Osteocyte (in vitro differentiated cells): Measurements from ENCODE around the gene QRFP. TPM values are rescaled to one million over a fixed set of nuclear protein-coding genes. Genes with fewer than 3 reads are reported as not detected.

Experiments
- DNase-seq: peaks from one replicate; pipeline ENCODE4 v3.0.0; 2021; ENCODE audit warnings: mixed read lengths; ENCODE audit not compliant: unreplicated experiment; ENCODE audit errors: extremely low spot score
- H3K27ac Mint-ChIP-seq: one replicate; pipeline ENCODE4 v1.8.0; 2021; ENCODE audit warnings: mild to moderate bottlenecking, mixed read lengths; ENCODE audit not compliant: unreplicated experiment
- H3K27me3 Mint-ChIP-seq: one replicate; pipeline ENCODE4 v1.8.0; 2021; ENCODE audit warnings: mixed read lengths; ENCODE audit not compliant: unreplicated experiment
- H3K36me3 Mint-ChIP-seq: one replicate; pipeline ENCODE4 v1.8.0; 2021; ENCODE audit warnings: mixed read lengths; ENCODE audit not compliant: unreplicated experiment
- H3K4me1 Mint-ChIP-seq: one replicate; pipeline ENCODE4 v1.8.0; 2021; ENCODE audit warnings: mixed read lengths; ENCODE audit not compliant: unreplicated experiment
- H3K4me3 Mint-ChIP-seq: one replicate; pipeline ENCODE4 v1.8.0; 2021; ENCODE audit warnings: mild to moderate bottlenecking, moderate library complexity, mixed read lengths; ENCODE audit not compliant: unreplicated experiment
- H3K9me3 Mint-ChIP-seq: one replicate; pipeline ENCODE4 v1.8.0; 2021; ENCODE audit warnings: mixed read lengths; ENCODE audit not compliant: unreplicated experiment
- CTCF ChIP-seq: fragments of 200-600 bp; sonication (generic); IDR thresholded peaks from 2 replicates; pipeline ENCODE4 v1.5.0; 2021; ENCODE audit warnings: antibody characterized with exemption, mild to moderate bottlenecking, moderate library complexity
- total RNA-seq: library from RNA; stranded (reverse); gene quantifications from 2 replicates; pipeline ENCODE4 v1.2.1, GENCODE V29; 2021

The QRFP gene
- total RNA-seq, 1 donor from 2014 or later = not detected

DNA sequence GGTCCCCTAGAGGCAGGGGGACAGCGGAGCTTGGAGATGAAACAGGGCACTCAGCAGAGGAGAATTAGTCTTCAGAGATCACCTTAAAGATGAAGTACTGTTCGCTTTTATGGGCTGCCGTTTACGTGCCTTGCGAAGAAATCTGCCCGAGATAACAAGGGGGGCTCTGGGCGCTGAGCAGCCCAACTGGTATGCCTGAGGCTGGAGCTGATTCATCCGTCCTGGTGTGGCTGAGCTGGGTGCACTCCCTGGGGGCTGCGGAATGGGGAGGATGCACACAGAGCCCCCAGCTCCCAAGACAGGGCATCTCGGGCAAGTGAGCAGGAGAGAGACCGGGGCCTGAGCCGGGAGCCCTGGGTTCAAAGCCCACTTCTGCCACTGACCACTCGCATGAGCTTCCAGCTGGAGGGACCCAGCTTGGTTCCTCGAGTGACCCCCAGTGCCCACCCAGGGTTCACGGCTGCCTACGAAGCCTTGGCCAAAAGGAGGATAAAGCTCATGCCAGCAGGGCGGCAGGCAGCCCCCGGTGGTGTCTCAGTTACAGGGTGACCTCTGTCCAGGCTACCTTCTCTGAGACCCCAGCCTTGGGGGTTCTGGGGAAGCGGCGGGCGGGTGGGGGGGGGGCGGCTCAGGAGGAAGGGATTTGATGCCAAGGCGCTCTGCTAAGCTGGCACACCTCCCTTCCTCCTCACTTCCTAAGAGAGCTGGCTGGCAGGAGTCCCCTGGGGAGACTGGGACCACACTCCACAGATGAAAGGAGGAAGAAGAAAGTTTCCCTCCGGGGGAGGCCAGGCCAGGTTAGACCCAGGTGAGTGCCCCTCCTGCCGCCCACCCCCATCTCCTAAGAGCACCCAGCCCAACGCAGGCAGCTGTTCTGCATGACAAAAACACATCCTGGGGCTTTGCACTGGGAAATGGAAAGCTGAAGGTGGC lies 36.8 kb upstream of the QRFP start:
- DNase-seq = no peak
- H3K4me3 Mint-ChIP-seq = no peak overlapping the region
- peaks cover 8% of the 10 kb centered on the region for H3K27me3 Mint-ChIP-seq
- no peak overlapping the region for H3K27ac Mint-ChIP-seq
- no peaks in the 10 kb centered on the region for H3K9me3 Mint-ChIP-seq
- H3K4me1 Mint-ChIP-seq = peaks cover 37% of the 10 kb centered on the region
- TF ChIP-seq CTCF = no peak
- H3K36me3 Mint-ChIP-seq = no peaks in the 10 kb centered on the region

DNA sequence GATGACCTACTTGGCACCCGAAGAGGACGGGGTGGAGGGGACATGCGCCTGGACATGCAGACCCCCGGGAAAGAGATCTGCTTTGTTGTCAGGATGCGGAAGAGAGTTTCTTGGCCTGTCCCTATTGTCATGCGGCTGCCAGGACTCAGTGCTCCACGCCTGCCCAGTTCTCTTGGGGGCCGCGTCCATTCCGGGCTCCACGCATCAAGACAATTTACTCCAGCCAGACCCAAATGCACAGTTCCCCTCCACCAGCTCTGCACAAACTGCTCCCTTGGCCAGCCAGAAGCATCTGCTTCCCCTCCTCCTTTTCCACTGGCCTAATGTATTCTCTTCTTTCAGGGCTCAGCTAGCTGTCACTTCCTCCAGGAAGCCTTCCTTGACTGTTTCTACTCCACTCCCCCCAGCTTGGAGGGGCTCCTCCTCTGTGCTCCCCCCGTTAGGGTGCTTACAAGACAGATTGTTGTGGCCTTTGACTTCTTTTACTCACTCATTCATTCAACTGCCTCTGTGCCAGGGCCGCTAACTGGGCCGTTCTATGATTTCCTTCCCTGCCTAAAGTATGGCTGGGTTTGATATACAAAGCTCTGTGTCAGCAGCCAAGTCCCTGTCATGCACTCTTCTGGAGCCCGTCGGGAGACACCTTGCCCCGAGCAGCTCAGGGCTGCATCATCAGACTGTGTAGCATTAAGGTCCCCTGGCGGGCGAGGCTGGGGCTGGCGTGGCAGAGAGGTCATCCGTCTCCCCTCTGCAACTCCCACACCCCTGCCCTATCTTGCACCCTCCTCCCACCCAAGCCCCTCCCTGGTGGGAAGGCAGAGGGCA lies 35.9 kb upstream of the QRFP start:
- no peak overlapping the region for H3K27ac Mint-ChIP-seq
- no peak for DNase-seq
- no peak for TF ChIP-seq CTCF

GRCh38 chr9:130931508-130932254 lies 35.1 kb upstream of the QRFP start:
- Mint-ChIP-seq H3K4me3 (no peak overlapping the region), H3K27ac (no peak overlapping the region), H3K36me3 (no peaks in the 10 kb centered on the region), H3K4me1 (peaks cover 32% of the 10 kb centered on the region), H3K9me3 (no peaks in the 10 kb centered on the region), H3K27me3 (peaks cover 1% of the 10 kb centered on the region)
- no peak for TF ChIP-seq CTCF
- DNase-seq = no peak

More for the DNA sequence above, 35.9 kb upstream of the QRFP start:
- peaks cover 38% of the 10 kb centered on the region for H3K4me1 Mint-ChIP-seq
- H3K36me3 Mint-ChIP-seq = no peaks in the 10 kb centered on the region
- peaks cover 4% of the 10 kb centered on the region for H3K27me3 Mint-ChIP-seq
- no peaks in the 10 kb centered on the region for H3K9me3 Mint-ChIP-seq
- no peak overlapping the region for H3K4me3 Mint-ChIP-seq

DNA sequence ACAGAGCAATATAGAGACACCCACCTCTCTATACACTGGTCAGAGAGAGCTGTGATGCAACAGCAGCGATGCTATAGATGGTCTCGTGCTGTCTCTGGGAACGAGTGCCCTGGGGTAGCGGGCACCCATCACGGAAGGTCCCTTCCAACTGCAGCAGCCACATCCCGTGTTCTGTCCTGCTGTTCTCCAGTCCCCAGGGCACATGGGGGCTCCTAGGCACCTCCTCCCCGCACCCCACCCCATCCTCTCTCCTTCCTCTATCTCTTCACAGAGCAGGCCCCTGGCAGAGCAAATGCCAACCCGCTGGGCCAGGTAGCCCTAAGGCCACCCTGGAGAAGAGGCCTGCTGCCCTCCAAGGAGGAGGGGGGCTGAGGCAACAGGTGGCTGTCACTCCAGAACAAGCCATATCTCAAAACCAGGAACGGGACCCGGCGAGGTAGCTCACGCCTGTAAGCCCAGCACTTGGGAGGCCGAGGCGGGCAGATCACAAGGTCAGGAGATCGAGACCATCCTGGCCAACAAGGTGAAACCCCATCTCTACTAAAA lies 34.3 kb upstream of the QRFP start:
- Mint-ChIP-seq H3K27me3 (no peaks in the 10 kb centered on the region), H3K4me3 (no peak overlapping the region), H3K27ac (no peak overlapping the region), H3K36me3 (no peaks in the 10 kb centered on the region), H3K9me3 (no peaks in the 10 kb centered on the region), H3K4me1 (peaks cover 23% of the 10 kb centered on the region)
- no peak for TF ChIP-seq CTCF
- no peak for DNase-seq
